NCI-H1092 (cell line): ENCODE data around the gene EVI2B.
"Not testable (repeated sequence)": the region's sequence is repeated elsewhere in the genome, so short reads cannot be mapped to it uniquely, and the experiment has no call there.

Experiments used
- DNase-seq: peaks from one replicate; lab custom pipeline; 2025; lab: John Stamatoyannopoulos, UW

EVI2B gene

GRCh38 chr17:31269578-31269983 lies 44.3 kb downstream of the EVI2B start:
- no peak for DNase-seq

GRCh38 chr17:31269036-31269577 lies 44.7 kb downstream of the EVI2B start:
- DNase-seq = no peak

DNA sequence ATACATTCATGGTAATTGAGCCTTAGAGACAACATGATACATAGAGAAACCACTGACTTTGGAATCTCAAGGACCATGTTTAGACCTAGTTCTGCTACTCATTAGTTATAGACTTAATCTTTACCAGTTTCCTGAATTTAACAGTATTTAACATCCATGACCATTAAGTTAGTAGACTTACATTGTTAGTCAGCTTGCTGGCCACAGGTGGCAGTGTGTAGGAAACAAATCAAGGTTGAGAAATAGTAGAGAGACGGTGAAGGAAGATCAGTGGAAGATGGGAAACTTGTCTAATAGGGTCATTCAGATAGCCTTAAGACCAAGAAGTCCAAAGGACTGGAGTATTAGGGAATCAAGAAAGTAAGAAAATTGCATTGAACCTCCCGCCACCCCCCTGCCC lies 47.8 kb downstream of the EVI2B start:
- no peak for DNase-seq

DNA sequence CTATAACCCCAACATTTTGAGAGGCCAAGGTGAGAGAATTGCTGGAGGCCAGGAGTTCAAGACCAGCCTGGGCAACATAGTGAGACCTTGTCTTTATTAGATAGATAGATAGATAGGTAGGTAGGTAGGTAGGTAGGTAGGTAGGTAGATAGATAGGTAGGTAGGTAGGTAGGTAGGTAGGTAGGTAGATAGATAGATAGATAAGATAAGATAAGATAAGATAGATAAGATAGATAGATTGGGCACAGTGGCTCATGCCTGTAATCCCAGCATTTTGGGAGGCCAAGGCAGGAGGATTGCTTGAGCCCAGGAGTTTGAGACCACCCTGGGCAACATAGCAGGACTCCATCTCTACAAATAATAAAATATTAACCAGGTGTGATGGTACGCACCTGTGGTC lies 50.9 kb downstream of the EVI2B start:
- DNase-seq = not testable (repeated sequence)

- no peak for DNase-seq
Measured at GRCh38 chr17:31261601-31262000, 52.3 kb downstream of the EVI2B start.

- DNase-seq = no peak
Measured at GRCh38 chr17:31260151-31260550, 53.7 kb downstream of the EVI2B start.

GRCh38 chr17:31256936-31257335 lies 56.9 kb downstream of the EVI2B start:
- no peak for DNase-seq

DNA sequence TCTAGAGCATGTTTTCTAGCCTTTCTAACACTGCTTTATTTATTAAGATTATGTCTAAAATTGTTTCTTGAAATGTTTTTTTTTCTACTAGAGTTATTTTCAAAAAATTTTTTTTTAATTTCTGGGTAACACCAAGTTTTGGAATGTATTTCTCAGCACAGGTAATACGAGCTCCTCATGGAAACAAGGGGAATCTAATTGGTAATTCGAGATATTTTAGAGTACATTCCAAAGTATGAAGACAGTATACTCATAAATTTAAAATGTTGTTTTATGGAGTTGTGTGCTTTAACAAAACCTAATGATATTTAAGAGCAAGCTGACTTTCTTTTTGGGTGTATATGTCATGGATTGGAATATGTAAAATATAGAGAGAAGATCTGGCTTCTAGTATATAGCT lies 59.2 kb downstream of the EVI2B start:
- DNase-seq = no peak
